HCT116 (cell line): ENCODE results near the gene POU6F1. TPM values are rescaled to one million over a fixed set of nuclear protein-coding genes. Genes with fewer than 3 reads are reported as not detected.

Experiments
- ATAC-seq: fragments of 200-7000 bp; cut with Tn5 transposase; 2 replicates; pipeline ENCODE4 v1.9.1; 2020; ENCODE audit warnings: mild to moderate bottlenecking, moderate library complexity
- BruUV-seq: library from RNA; stranded (reverse); fragments of 400-500 nt; replicated peaks from 2 replicates; lab custom pipeline; 2021; lab: Mats Ljungman, UMichigan
- CTCF ChIA-PET: fragments of 300-600 bp; sonication (Branson Sonifier 250); formaldehyde crosslinking; loops from one replicate; lab custom pipeline; 2021; ENCODE audit warnings: antibody characterized with exemption; lab: Charles Lee
- POLR2A ChIA-PET: fragments of 300-600, 350-600 bp; sonication (Branson Sonifier 250); formaldehyde crosslinking; loops from one replicate; lab custom pipeline; 2021; ENCODE audit warnings: antibody characterized with exemption; lab: Charles Lee
- RAD21 ChIA-PET, 2 experiments: fragments of 300-600 bp; sonication (Branson Sonifier 250); formaldehyde crosslinking; loops; one replicate each; lab custom pipeline; 2023; ENCODE audit warnings: low total read pairs in 2 of 2; ENCODE audit not compliant: uncharacterized antibody in 2 of 2, unreplicated experiment in 2 of 2, low non-redundant PET in 1 of 2; lab: Charles Lee
- DNase-seq: peaks from one replicate; pipeline ENCODE4 v3.0.0-alpha.2; 2010; ENCODE audit warnings: low read depth, low spot score
- H2AFZ ChIP-seq: fragments of 200-600 bp; shearing (Covaris generic), sonication (generic); 2 replicates; pipeline ENCODE4 v1.6.1; 2017; ENCODE audit warnings: low read depth, mixed run types, mixed read lengths, antibody characterized with exemption, low read length; ENCODE audit not compliant: poor library complexity, severe bottlenecking
- H3K27ac ChIP-seq: 2 replicates; pipeline ENCODE4 v1.5.1; 2012; ENCODE audit warnings: low read depth, low read length
- H3K27me3 ChIP-seq: fragments of 200-600 bp; sonication (generic); 2 replicates; pipeline ENCODE4 v1.6.1; 2016; ENCODE audit warnings: mixed run types, low read length, mixed read lengths; ENCODE audit not compliant: insufficient read depth
- H3K36me3 ChIP-seq, 2 experiments: fragments of 200-500 bp in 1 of 2; fragments of 200-600 bp in 1 of 2; sonication (Bioruptor generic) in 1 of 2; sonication (generic) in 1 of 2; 2 replicates each; pipeline versions ENCODE4 v1.5.1 to v1.6.1; 2014 to 2016; ENCODE audit warnings: low read length in 2 of 2, inconsistent platforms in 1 of 2, mixed read lengths in 1 of 2, mixed run types in 1 of 2; ENCODE audit not compliant: insufficient read depth in 2 of 2, control insufficient read depth in 1 of 2
- H3K4me1 ChIP-seq, 2 experiments: fragments of 200-600 bp in 1 of 2; sonication (generic) in 1 of 2; 2 replicates each; pipeline versions ENCODE4 v1.5.1 to v1.6.1; 2012 to 2017; ENCODE audit warnings: low read length in 2 of 2, inconsistent platforms in 1 of 2, mild to moderate bottlenecking in 1 of 2, mixed read lengths in 1 of 2, mixed run types in 1 of 2, moderate library complexity in 1 of 2; ENCODE audit not compliant: insufficient read depth in 2 of 2, control insufficient read depth in 1 of 2
- H3K4me2 ChIP-seq: fragments of 200-600 bp; sonication (generic); 2 replicates; pipeline ENCODE4 v1.6.1; 2017; ENCODE audit warnings: mixed run types, low read length, mixed read lengths
- H3K4me3 ChIP-seq, 2 experiments: fragments of 200-600 bp in 1 of 2; sonication (generic) in 1 of 2; replicated peaks in 1 of 2; 2 replicates each; pipeline ENCODE4 v1.5.1; 2011 to 2016; ENCODE audit warnings: low read length in 2 of 2, control low read depth in 1 of 2, low read depth in 1 of 2, mild to moderate bottlenecking in 1 of 2, mixed read lengths in 1 of 2, mixed run types in 1 of 2
- H3K79me2 ChIP-seq: fragments of 200-600 bp; sonication (generic); 2 replicates; pipeline ENCODE4 v1.6.1; 2017; ENCODE audit warnings: mild to moderate bottlenecking, mixed run types, low read length, moderate library complexity, mixed read lengths; ENCODE audit not compliant: insufficient read depth
- H3K9ac ChIP-seq: fragments of 200-600 bp; sonication (generic); 2 replicates; pipeline ENCODE4 v1.6.1; 2016; ENCODE audit warnings: low read length, mixed read lengths
- H3K9me2 ChIP-seq: fragments of 200-600 bp; sonication (generic), shearing (Covaris generic); 2 replicates; pipeline ENCODE4 v1.6.1; 2017; ENCODE audit warnings: mixed run types, mild to moderate bottlenecking, moderate library complexity; ENCODE audit not compliant: insufficient read depth
- H3K9me3 ChIP-seq, 2 experiments: fragments of 200-500 bp in 1 of 2; fragments of 200-600 bp in 1 of 2; sonication (Bioruptor generic) in 1 of 2; sonication (generic) in 1 of 2; 2 replicates each; pipeline ENCODE4 v1.6.1; 2014 to 2017; ENCODE audit warnings: low read length in 2 of 2, mixed read lengths in 2 of 2, inconsistent platforms in 1 of 2, low read depth in 1 of 2, mild to moderate bottlenecking in 1 of 2, mixed run types in 1 of 2, moderate library complexity in 1 of 2; ENCODE audit not compliant: control insufficient read depth in 1 of 2, insufficient read depth in 1 of 2
- H4K20me1 ChIP-seq: fragments of 200-600 bp; sonication (generic), shearing (Covaris generic); 2 replicates; pipeline ENCODE4 v1.6.1; 2017; ENCODE audit warnings: mixed run types, mild to moderate bottlenecking, moderate library complexity; ENCODE audit not compliant: insufficient read depth
- CBX3 ChIP-seq: IDR thresholded peaks from 2 replicates; pipeline ENCODE4 v1.6.1; 2012; ENCODE audit warnings: low read depth
- EZH2 ChIP-seq: fragments of 200-600 bp; sonication (generic); IDR thresholded peaks from 2 replicates; pipeline ENCODE4 v1.6.1; 2017; ENCODE audit warnings: antibody characterized with exemption, mixed run types
- FOSL1 ChIP-seq: IDR thresholded peaks from 2 replicates; pipeline ENCODE4 v1.6.1; 2012; ENCODE audit warnings: low read depth
- SIN3A ChIP-seq: IDR thresholded peaks from 2 replicates; pipeline ENCODE4 v1.6.1; 2012; ENCODE audit warnings: low read depth
- SP1 ChIP-seq: IDR thresholded peaks from 2 replicates; pipeline ENCODE4 v1.6.1; 2012; ENCODE audit warnings: low read depth
- ZBTB33 ChIP-seq: IDR thresholded peaks from 2 replicates; pipeline ENCODE4 v1.6.1; 2011; ENCODE audit warnings: mild to moderate bottlenecking, low read length, moderate library complexity; ENCODE audit not compliant: insufficient replicate concordance; ENCODE audit errors: extremely low read depth
- ZNF274 ChIP-seq: fragments of 200-500 bp; sonication (Bioruptor generic); IDR thresholded peaks from 2 replicates; pipeline ENCODE4 v1.6.1; 2014; ENCODE audit warnings: mild to moderate bottlenecking, low read depth, low read length, inconsistent platforms
- intact Hi-C: fragments of 100-400 bp; cut with micrococcal nuclease; formaldehyde crosslinking; loops from 2 replicates; pipeline ENCODE4 v1.10.0; 2022
- total RNA-seq: library from RNA; stranded (reverse); gene quantifications from one replicate; pipeline ENCODE4 v1.2.1, GENCODE V29; 2021; ENCODE audit not compliant: unreplicated experiment

POU6F1 gene
- total RNA-seq, 1 experiment from 2014 or later: 6.4 TPM

- POLR2A ChIA-PET: no interaction called here
- H3K27ac ChIP-seq: no peak overlapping the region
- H2AFZ ChIP-seq: no peak overlapping the region
- no peak overlapping the region for H3K9ac ChIP-seq
- no TSS peak for BruUV-seq
- CTCF ChIA-PET: no interaction called here
- no peak for DNase-seq
- peaks cover 87% of the 10 kb centered on the region for H3K79me2 ChIP-seq
- H3K9me2 ChIP-seq: no peaks in the 10 kb centered on the region
- no peak for ATAC-seq
- H3K27me3 ChIP-seq: no peaks in the 10 kb centered on the region
- no peaks in the 10 kb centered on the region for H3K36me3 ChIP-seq
- H4K20me1 ChIP-seq: peaks cover 5% of the 10 kb centered on the region; the same call in 1 of the 2 replicates
- intact Hi-C loops: no loop called here
- H3K9me3 ChIP-seq: no peaks in the 10 kb centered on the region
- no peak overlapping the region for H3K4me2 ChIP-seq
- no peaks in the 10 kb centered on the region for H3K4me1 ChIP-seq
- no peak for TF ChIP-seq ZBTB33
- TF ChIP-seq CBX3: no peak
- TF ChIP-seq EZH2: no peak
- no peak for TF ChIP-seq SP1
- H3K4me3 ChIP-seq: no peak overlapping the region
- RAD21 ChIA-PET: no interaction called here
Observed at GRCh38 chr12:51163795-51164194, 54.1 kb downstream of the POU6F1 start.

- no peak overlapping the region for H3K4me2 ChIP-seq
- no peak overlapping the region for H2AFZ ChIP-seq
- no peak for TF ChIP-seq SIN3A
- TF ChIP-seq ZNF274: no peak
- no peak for TF ChIP-seq ZBTB33
- no peak for TF ChIP-seq FOSL1
- H3K9me3 ChIP-seq: no peaks in the 10 kb centered on the region
- no peaks in the 10 kb centered on the region for H3K9me2 ChIP-seq
- no peaks in the 10 kb centered on the region for H3K4me1 ChIP-seq
- H3K27me3 ChIP-seq: no peaks in the 10 kb centered on the region
- H3K79me2 ChIP-seq: peaks cover 86% of the 10 kb centered on the region
- CTCF ChIA-PET: no interaction called here
- H4K20me1 ChIP-seq: peaks cover 5% of the 10 kb centered on the region; the same call in 1 of the 2 replicates
- H3K9ac ChIP-seq: no peak overlapping the region
- no peaks in the 10 kb centered on the region for H3K36me3 ChIP-seq
- H3K27ac ChIP-seq: no peak overlapping the region
- ATAC-seq (no peak), DNase-seq (no peak)
- RAD21 ChIA-PET: no interaction called here
- intact Hi-C loops: no loop called here
- POLR2A ChIA-PET: no interaction called here
- H3K4me3 ChIP-seq: no peak overlapping the region
- no TSS peak for BruUV-seq
Observed at GRCh38 chr12:51162217-51162616, 55.6 kb downstream of the POU6F1 start.
